K562 (cell line): ENCODE measurements around the gene PM20D2. TPM values are rescaled to one million over a fixed set of nuclear protein-coding genes. Genes with fewer than 3 reads are reported as not detected.
"Not testable (repeated sequence)": the region's sequence is repeated elsewhere in the genome, so short reads cannot be mapped to it uniquely, and the experiment has no call there.

ENCODE experiments used
- ATAC-seq: fragments of 200-7000 bp; cut with Tn5 transposase; 3 replicates; pipeline ENCODE4 v1.9.1; 2020; ENCODE audit warnings: moderate library complexity
- BruUV-seq: library from RNA; stranded (reverse); fragments of 400-500 nt; replicated peaks from 2 replicates; lab custom pipeline; 2021; lab: Mats Ljungman, UMichigan
- CTCF ChIA-PET: fragments of 300-600 bp; formaldehyde crosslinking; extraction: SDS; loops from one replicate; lab custom pipeline; 2021; ENCODE audit warnings: low intra/inter-chr PET ratio; lab: Yijun Ruan, JAX
- POLR2A ChIA-PET: fragments of 300-600, 350-650 bp; sonication (Branson Sonifier 250); formaldehyde crosslinking; extraction: SDS; loops from one replicate; lab custom pipeline; 2021; ENCODE audit warnings: antibody characterized with exemption, inconsistent platforms; lab: Yijun Ruan, JAX
- DNase-seq, 4 experiments: peaks; one replicate each; pipeline versions ENCODE4 v3.0.0 to v3.0.0-alpha.2; 2011 to 2018; ENCODE audit warnings: low spot score in 3 of 4, mixed read lengths in 3 of 4; ENCODE audit errors: extremely low read depth in 1 of 4
- FAIRE-seq: peaks from 2 replicates; lab custom pipeline; 2011; peaks lifted over from hg19 to GRCh38; lab: Jason Lieb, UNC
- H2AFZ ChIP-seq: 2 replicates; pipeline ENCODE4 v1.6.0; 2011; ENCODE audit warnings: low read depth, low read length, control low read depth, inconsistent platforms
- H3K27ac ChIP-seq: fragments of 200-600 bp; 3 replicates; pipeline ENCODE4 v1.8.0; 2011; ENCODE audit warnings: low read depth, mild to moderate bottlenecking, control low read depth, inconsistent platforms, low read length, moderate library complexity, mixed read lengths; ENCODE audit errors: extremely low read depth
- H3K27me3 ChIP-seq, 2 experiments: fragments of 300-600 bp in 1 of 2; 2 replicates in 1 of 2; 3 replicates in 1 of 2; pipeline versions ENCODE4 v1.6.0 to v1.8.0; 2011; ENCODE audit warnings: inconsistent platforms in 2 of 2, low read length in 2 of 2, mild to moderate bottlenecking in 1 of 2, mixed read lengths in 1 of 2, moderate library complexity in 1 of 2; ENCODE audit not compliant: control insufficient read depth in 2 of 2, insufficient read depth in 2 of 2
- H3K36me3 ChIP-seq: fragments of 300-600 bp; 3 replicates; pipeline ENCODE4 v1.8.0; 2011; ENCODE audit warnings: mild to moderate bottlenecking, low read length, inconsistent platforms; ENCODE audit not compliant: control insufficient read depth, insufficient read depth
- H3K4me1 ChIP-seq, 2 experiments: fragments of 200-600 bp in 1 of 2; replicated peaks in 1 of 2; 2 replicates in 1 of 2; 3 replicates in 1 of 2; pipeline versions ENCODE4 v1.5.1 to v1.8.0; 2011; ENCODE audit warnings: inconsistent platforms in 2 of 2, low read length in 2 of 2, mild to moderate bottlenecking in 1 of 2, mixed read lengths in 1 of 2, moderate library complexity in 1 of 2; ENCODE audit not compliant: control insufficient read depth in 2 of 2, insufficient read depth in 2 of 2
- H3K4me2 ChIP-seq: 2 replicates; pipeline ENCODE4 v1.6.1; 2011; ENCODE audit warnings: low read length, control low read depth, inconsistent platforms, mixed read lengths; ENCODE audit not compliant: insufficient read depth
- H3K4me3 ChIP-seq: fragments of 200-600 bp; sonication (generic), shearing (Covaris generic); 2 replicates; pipeline ENCODE4 v1.5.1; 2016; ENCODE audit warnings: control low read depth, inconsistent platforms
- H3K79me2 ChIP-seq: fragments of 200-600 bp; 3 replicates; pipeline ENCODE4 v1.8.0; 2011; ENCODE audit warnings: low read length, inconsistent platforms; ENCODE audit not compliant: control insufficient read depth, insufficient read depth
- H3K9ac ChIP-seq, 2 experiments: 2 replicates each; pipeline versions ENCODE4 v1.6.0 to v1.6.1; 2011; ENCODE audit warnings: low read depth in 2 of 2, low read length in 2 of 2, control low read depth in 1 of 2, inconsistent platforms in 1 of 2, mild to moderate bottlenecking in 1 of 2, mixed read lengths in 1 of 2; ENCODE audit not compliant: insufficient read depth in 1 of 2
- H3K9me1 ChIP-seq: one replicate; pipeline ENCODE4 v1.6.0; 2011; ENCODE audit warnings: inconsistent platforms, mild to moderate bottlenecking, low read length, moderate library complexity; ENCODE audit not compliant: control insufficient read depth, insufficient read depth
- H3K9me3 ChIP-seq: replicated peaks from 2 replicates; pipeline ENCODE4 v1.5.1; 2011; ENCODE audit warnings: low read depth, low read length, inconsistent platforms; ENCODE audit not compliant: control insufficient read depth, insufficient read depth
- H4K20me1 ChIP-seq: replicated peaks from 2 replicates; pipeline ENCODE4 v1.6.1; 2011; ENCODE audit warnings: low read length, inconsistent platforms, mixed read lengths; ENCODE audit not compliant: control insufficient read depth, insufficient read depth
- AFF1 ChIP-seq, 2 experiments: fragments of 450-650 bp; IDR thresholded peaks; 2 replicates each; pipeline ENCODE4 v1.6.1; 2018; ENCODE audit warnings: mild to moderate bottlenecking in 2 of 2, low read depth in 1 of 2; ENCODE audit not compliant: partially characterized antibody in 2 of 2
- CCNT2 ChIP-seq: IDR thresholded peaks from 2 replicates; pipeline ENCODE4 v1.6.1; 2011; ENCODE audit warnings: borderline replicate concordance, low read depth, mild to moderate bottlenecking, moderate library complexity, mixed read lengths, low read length; ENCODE audit not compliant: insufficient read length; ENCODE audit errors: extremely low read depth
- LEF1 ChIP-seq: fragments of 450-650 bp; IDR thresholded peaks from 2 replicates; pipeline ENCODE4 v1.6.1; 2016; ENCODE audit warnings: mild to moderate bottlenecking
- MTA1 ChIP-seq: fragments of 450-650 bp; IDR thresholded peaks from 2 replicates; pipeline ENCODE4 v1.6.1; 2017; ENCODE audit warnings: borderline replicate concordance
- NR2C1 ChIP-seq, 2 experiments: fragments of 450-650 bp; IDR thresholded peaks; 2 replicates each; pipeline ENCODE4 v1.6.1; 2017; ENCODE audit warnings: mild to moderate bottlenecking in 2 of 2, antibody characterized with exemption in 1 of 2, inconsistent platforms in 1 of 2, missing compliant biosample characterization in 1 of 2, missing genetic modification characterization in 1 of 2
- PHF8 ChIP-seq: fragments of 200-600 bp; sonication (generic); IDR thresholded peaks from 2 replicates; pipeline ENCODE4 v1.6.1; 2012; ENCODE audit warnings: mixed run types, mild to moderate bottlenecking, inconsistent platforms, low read length, moderate library complexity, borderline replicate concordance
- RAD21 ChIP-seq, 2 experiments: fragments of 250-450 bp in 1 of 2; fragments of 450-650 bp in 1 of 2; sonication (Bioruptor Pico) in 1 of 2; formaldehyde crosslinking in 1 of 2; IDR thresholded peaks in 1 of 2; conservative IDR thresholded peaks in 1 of 2; 2 replicates each; pipeline versions ENCODE4 v1.4.0 to v1.8.0; 2020 to 2022; ENCODE audit warnings: mild to moderate bottlenecking in 2 of 2, moderate library complexity in 1 of 2
- SMARCE1 ChIP-seq: fragments of 450-650 bp; IDR thresholded peaks from 2 replicates; pipeline ENCODE4 v1.7.1; 2016; ENCODE audit warnings: mild to moderate bottlenecking
- SOX6 ChIP-seq: fragments of 450-650 bp; IDR thresholded peaks from 2 replicates; pipeline ENCODE4 v1.6.1; 2014; ENCODE audit warnings: mild to moderate bottlenecking
- TRIM24 ChIP-seq, 2 experiments: fragments of 450-650 bp; IDR thresholded peaks; 2 replicates each; pipeline ENCODE4 v1.6.1; 2016
- ZBTB17 ChIP-seq: fragments of 450-650 bp; formaldehyde crosslinking; IDR thresholded peaks from 2 replicates; pipeline ENCODE4 v1.4.0; 2020; ENCODE audit warnings: mild to moderate bottlenecking
- ZEB2 ChIP-seq: fragments of 450-650 bp; IDR thresholded peaks from 2 replicates; pipeline ENCODE4 v1.6.1; 2016
- ZNF140 ChIP-seq: fragments of 250-450 bp; sonication (Bioruptor Pico); IDR thresholded peaks from 2 replicates; pipeline ENCODE4 v1.8.0; 2021; ENCODE audit warnings: moderate library complexity, mild to moderate bottlenecking, inconsistent platforms
- WGBS: fragments of 100-300 bp; shearing (Covaris generic); methylation state at CpG from one replicate; pipeline ENCODE4 v1.1.6; 2016; ENCODE audit warnings: low coverage, mixed read lengths; ENCODE audit not compliant: insufficient coverage; ENCODE audit errors: missing lambda C conversion rate; 5-methylcytosine and 5-hydroxymethylcytosine counted together
- in situ Hi-C: fragments of 300-500 bp; cut with MboI; formaldehyde crosslinking; loops from 4 replicates; pipeline ENCODE4 v1.15.0; 2018; ENCODE audit warnings: inconsistent platforms, mixed read lengths
- intact Hi-C: fragments of 100-400 bp; cut with micrococcal nuclease; formaldehyde crosslinking; loops from 2 replicates; pipeline ENCODE4 v1.14.2; 2022
- polyA plus RNA-seq, 8 experiments: library from polyadenylated mRNA; depleted of rRNA in 4 of 8; stranded (reverse) in 5 of 8; unstranded in 3 of 8; fragments of >200 nt; fragmentation: Nextera tagmentation in 2 of 8; fragmentation: Illumina TruSeq in 1 of 8; extraction: Ambion mirVana in 2 of 8; extraction: Trizol in 1 of 8; gene quantifications; 2 replicates each; pipeline versions ENCODE4 v1.2.1 to v1.2.3, GENCODE V29; 2011 to 2014; ENCODE audit warnings: inconsistent platforms in 1 of 8, missing spikeins in 1 of 8
- total RNA-seq, 7 experiments: library from RNA; depleted of rRNA in 6 of 7; stranded (reverse); fragments of >200 nt in 6 of 7; fragmentation: Illumina TruSeq in 2 of 7; extraction: Trizol in 2 of 7; gene quantifications; 2 replicates each; pipeline versions ENCODE4 v1.2.1 to v1.2.3, GENCODE V29; 2011 to 2021; ENCODE audit warnings: low replicate concordance in 1 of 7
- TF ChIP-seq, protein P1 (sequence below), 2 experiments: fragments of 450-650 bp; IDR thresholded peaks; 2 replicates each; pipeline ENCODE4 v1.6.1; 2016
- TF ChIP-seq, protein P2 (sequence below): fragments of 450-650 bp; formaldehyde crosslinking; IDR thresholded peaks from 2 replicates; pipeline ENCODE4 v1.4.0; 2020; ENCODE audit warnings: mild to moderate bottlenecking, mixed read lengths

PM20D2 gene
- total and polyA plus RNA-seq, 9 of the 15 experiments (the other 6 are each of a cell fraction or from before 2014, with no cell fraction given): 0.30 to 2.6 (median 1.00) TPM

DNA sequence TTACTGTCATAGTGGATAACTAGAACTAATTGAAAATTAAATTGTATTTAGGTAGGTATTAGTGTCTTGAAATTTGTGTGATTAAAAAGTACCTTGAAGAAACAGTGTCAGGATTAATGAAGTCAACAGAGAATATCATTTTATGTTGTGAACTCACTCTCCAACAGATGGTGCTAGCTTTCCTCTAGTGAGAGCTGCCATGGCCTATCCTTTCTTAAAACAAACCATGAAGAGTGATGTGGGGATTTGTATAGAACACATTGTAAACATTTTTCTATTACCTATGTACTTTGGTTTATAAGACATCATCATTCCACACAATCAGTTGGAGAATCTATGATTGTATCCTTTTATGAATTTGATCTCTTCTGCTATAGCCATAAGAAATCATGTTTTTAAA is 23.2 kb upstream of the PM20D2 start (continued):
- no peak for TF ChIP-seq PHF8
- no peak for TF ChIP-seq ZNF140 (CRISPR knock-in tag)
- TF ChIP-seq CCNT2: no peak
- no peak for TF ChIP-seq LEF1
- no peak for TF ChIP-seq ZEB2
- peak; percentile 56 to 81 for TF ChIP-seq RAD21 (CRISPR knock-in tag; conservative IDR thresholded peaks at IDR 0.05 in 1 of 2, IDR thresholded peaks at IDR 0.05 in 1 of 2)

DNA sequence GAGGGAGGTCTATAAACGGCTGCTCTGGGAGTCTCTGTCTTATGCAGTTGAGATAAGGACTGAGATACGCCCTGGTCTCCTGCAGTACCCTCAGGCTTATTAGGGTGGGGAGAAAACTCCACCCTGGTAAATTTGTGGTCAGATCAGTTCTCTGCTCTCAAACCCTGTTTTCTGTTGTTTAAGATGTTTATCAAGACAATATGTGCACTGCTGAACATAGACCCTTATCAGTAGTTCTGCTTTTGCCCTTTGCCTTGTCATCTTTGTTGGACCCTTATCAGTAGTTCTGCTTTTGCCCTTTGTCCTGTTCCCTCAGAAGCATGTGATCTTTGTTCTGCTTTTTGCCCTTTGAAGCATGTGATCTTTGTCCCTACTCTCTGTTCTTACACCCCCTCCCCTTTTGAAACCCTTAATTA is 17.6 kb upstream of the PM20D2 start:
- 7% methylated on average over 2 of the region's 2 CpGs for WGBS
- CTCF ChIA-PET, BruUV-seq: not testable (repeated sequence)
- TF ChIP-seq ZBTB17: 0 out of 2 replicates have a peak, but pooled peaks have one; percentile 40
- peak; percentile 46; the same call in 1 of the 2 replicates for TF ChIP-seq NR2C1 (IDR thresholded peaks at IDR 0.05)
- peak; percentile 43; the same call in 1 of the 2 replicates for TF ChIP-seq NR2C1 (tag; IDR thresholded peaks at IDR 0.05)
- TF ChIP-seq, protein P1, sequence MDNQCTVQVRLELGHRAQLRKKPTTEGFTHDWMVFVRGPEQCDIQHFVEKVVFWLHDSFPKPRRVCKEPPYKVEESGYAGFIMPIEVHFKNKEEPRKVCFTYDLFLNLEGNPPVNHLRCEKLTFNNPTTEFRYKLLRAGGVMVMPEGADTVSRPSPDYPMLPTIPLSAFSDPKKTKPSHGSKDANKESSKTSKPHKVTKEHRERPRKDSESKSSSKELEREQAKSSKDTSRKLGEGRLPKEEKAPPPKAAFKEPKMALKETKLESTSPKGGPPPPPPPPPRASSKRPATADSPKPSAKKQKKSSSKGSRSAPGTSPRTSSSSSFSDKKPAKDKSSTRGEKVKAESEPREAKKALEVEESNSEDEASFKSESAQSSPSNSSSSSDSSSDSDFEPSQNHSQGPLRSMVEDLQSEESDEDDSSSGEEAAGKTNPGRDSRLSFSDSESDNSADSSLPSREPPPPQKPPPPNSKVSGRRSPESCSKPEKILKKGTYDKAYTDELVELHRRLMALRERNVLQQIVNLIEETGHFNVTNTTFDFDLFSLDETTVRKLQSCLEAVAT (IDR thresholded peaks at IDR 0.05): peak in 1 of 2 experiments; percentile 27; a peak in 1 of 4 replicates
- TF ChIP-seq SMARCE1: peak; percentile 71; the same call in 1 of the 2 replicates
- TF ChIP-seq AFF1 (IDR thresholded peaks at IDR 0.05; ENCODE audit: low read depth in 1 of 2, partially characterized antibody in 2 of 2): peak in 1 of 2 experiments; percentile 31
- TF ChIP-seq, protein P2, sequence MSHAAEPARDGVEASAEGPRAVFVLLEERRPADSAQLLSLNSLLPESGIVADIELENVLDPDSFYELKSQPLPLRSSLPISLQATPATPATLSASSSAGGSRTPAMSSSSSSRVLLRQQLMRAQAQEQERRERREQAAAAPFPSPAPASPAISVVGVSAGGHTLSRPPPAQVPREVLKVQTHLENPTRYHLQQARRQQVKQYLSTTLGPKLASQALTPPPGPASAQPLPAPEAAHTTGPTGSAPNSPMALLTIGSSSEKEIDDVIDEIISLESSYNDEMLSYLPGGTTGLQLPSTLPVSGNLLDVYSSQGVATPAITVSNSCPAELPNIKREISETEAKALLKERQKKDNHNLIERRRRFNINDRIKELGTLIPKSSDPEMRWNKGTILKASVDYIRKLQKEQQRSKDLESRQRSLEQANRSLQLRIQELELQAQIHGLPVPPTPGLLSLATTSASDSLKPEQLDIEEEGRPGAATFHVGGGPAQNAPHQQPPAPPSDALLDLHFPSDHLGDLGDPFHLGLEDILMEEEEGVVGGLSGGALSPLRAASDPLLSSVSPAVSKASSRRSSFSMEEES (CRISPR knock-in tag): peak; percentile 25; the same call in 1 of the 2 replicates
- TF ChIP-seq MTA1: peak; percentile 52; the same call in 1 of the 2 replicates
- peak; percentile 69 to 82 for TF ChIP-seq TRIM24 (IDR thresholded peaks at IDR 0.05)
- TF ChIP-seq SOX6: peak; percentile 94

More for the DNA sequence above, 17.6 kb upstream of the PM20D2 start:
- FAIRE-seq, H3K4me2 ChIP-seq, in situ Hi-C loops, H3K36me3 ChIP-seq, H4K20me1 ChIP-seq, H3K9me3 ChIP-seq, H3K27ac ChIP-seq, H2AFZ ChIP-seq, ATAC-seq, H3K9ac ChIP-seq, H3K4me3 ChIP-seq, H3K79me2 ChIP-seq, H3K9me1 ChIP-seq, DNase-seq, H3K27me3 ChIP-seq, H3K4me1 ChIP-seq, POLR2A ChIA-PET, intact Hi-C loops: not testable (repeated sequence)
